Caco-2 (cell line): ENCODE data around the gene ASB1. TPM values are rescaled to one million over a fixed set of nuclear protein-coding genes. Genes with fewer than 3 reads are reported as not detected.

Source experiments
- BruUV-seq: library from RNA; stranded (reverse); fragments of 400-500 nt; replicated peaks from 2 replicates; lab custom pipeline; 2021; lab: Mats Ljungman, UMichigan
- CTCF ChIA-PET: fragments of 300-600 bp; sonication (Branson Sonifier 250); formaldehyde crosslinking; loops from one replicate; lab custom pipeline; 2022; ENCODE audit warnings: antibody characterized with exemption; lab: Charles Lee
- POLR2A ChIA-PET: fragments of 300-600 bp; sonication (Branson Sonifier 250); formaldehyde crosslinking; loops from one replicate; lab custom pipeline; 2022; ENCODE audit warnings: antibody characterized with exemption; lab: Charles Lee
- DNase-seq, 2 experiments: peaks; one replicate each; pipeline versions ENCODE4 v3.0.0 to v3.0.0-alpha.2; 2020 to 2022
- H3K27me3 ChIP-seq: replicated peaks from 2 replicates; pipeline ENCODE4 v1.6.0; 2011; ENCODE audit warnings: low read length; ENCODE audit not compliant: control insufficient read depth, insufficient read depth
- H3K36me3 ChIP-seq: 2 replicates; pipeline ENCODE4 v1.5.1; 2011; ENCODE audit warnings: low read length; ENCODE audit not compliant: control insufficient read depth, insufficient read depth
- H3K4me1 ChIP-seq: fragments of 250-450 bp; sonication (Bioruptor Pico); 2 replicates; pipeline ENCODE4 v1.5.1; 2020; ENCODE audit warnings: mild to moderate bottlenecking
- H3K4me3 ChIP-seq: 2 replicates; pipeline ENCODE4 v1.5.1; 2011; ENCODE audit warnings: low read depth, mild to moderate bottlenecking, control low read depth, low read length
- H3K9me3 ChIP-seq: fragments of 250-450 bp; sonication (Bioruptor Pico); 2 replicates; pipeline ENCODE4 v1.5.1; 2020; ENCODE audit warnings: mild to moderate bottlenecking, moderate library complexity
- H3K27ac Mint-ChIP-seq: one replicate; pipeline ENCODE4 v1.8.0; 2022; ENCODE audit warnings: mixed read lengths; ENCODE audit not compliant: unreplicated experiment
- H3K27me3 Mint-ChIP-seq: one replicate; pipeline ENCODE4 v1.8.0; 2022; ENCODE audit warnings: mixed read lengths; ENCODE audit not compliant: insufficient read depth, unreplicated experiment
- H3K36me3 Mint-ChIP-seq: one replicate; pipeline ENCODE4 v1.8.0; 2022; ENCODE audit warnings: mild to moderate bottlenecking, mixed read lengths; ENCODE audit not compliant: insufficient read depth, unreplicated experiment
- H3K4me1 Mint-ChIP-seq: one replicate; pipeline ENCODE4 v1.8.0; 2022; ENCODE audit warnings: low read depth, mixed read lengths; ENCODE audit not compliant: unreplicated experiment
- H3K4me3 Mint-ChIP-seq: one replicate; pipeline ENCODE4 v1.8.0; 2022; ENCODE audit warnings: mild to moderate bottlenecking, moderate library complexity, mixed read lengths; ENCODE audit not compliant: unreplicated experiment
- H3K9me3 Mint-ChIP-seq: one replicate; pipeline ENCODE4 v1.8.0; 2022; ENCODE audit warnings: mixed read lengths; ENCODE audit not compliant: unreplicated experiment
- intact Hi-C: fragments of 100-400 bp; cut with micrococcal nuclease; formaldehyde crosslinking; loops from one replicate; pipeline ENCODE4 v1.10.0; 2022; ENCODE audit not compliant: unreplicated experiment
- total RNA-seq: library from RNA; stranded (reverse); gene quantifications from 2 replicates; pipeline ENCODE4 v1.2.3, GENCODE V29; 2022
- TF ChIP-seq, protein P1 (sequence below), 2 experiments: fragments of 200-600 bp in 1 of 2; IDR thresholded peaks; 1 replicate in 1 of 2; 2 replicates in 1 of 2; pipeline versions ENCODE4 v1.5.1 to v1.8.0; 2011 to 2022; ENCODE audit warnings: antibody characterized with exemption in 1 of 2, control low read depth in 1 of 2, inconsistent platforms in 1 of 2, low read depth in 1 of 2, low read length in 1 of 2, mild to moderate bottlenecking in 1 of 2, moderate library complexity in 1 of 2; ENCODE audit not compliant: insufficient read depth in 1 of 2, severe bottlenecking in 1 of 2, unreplicated experiment in 1 of 2

The ASB1 gene
- total RNA-seq, 1 experiment from 2014 or later: 16.9 TPM

DNA sequence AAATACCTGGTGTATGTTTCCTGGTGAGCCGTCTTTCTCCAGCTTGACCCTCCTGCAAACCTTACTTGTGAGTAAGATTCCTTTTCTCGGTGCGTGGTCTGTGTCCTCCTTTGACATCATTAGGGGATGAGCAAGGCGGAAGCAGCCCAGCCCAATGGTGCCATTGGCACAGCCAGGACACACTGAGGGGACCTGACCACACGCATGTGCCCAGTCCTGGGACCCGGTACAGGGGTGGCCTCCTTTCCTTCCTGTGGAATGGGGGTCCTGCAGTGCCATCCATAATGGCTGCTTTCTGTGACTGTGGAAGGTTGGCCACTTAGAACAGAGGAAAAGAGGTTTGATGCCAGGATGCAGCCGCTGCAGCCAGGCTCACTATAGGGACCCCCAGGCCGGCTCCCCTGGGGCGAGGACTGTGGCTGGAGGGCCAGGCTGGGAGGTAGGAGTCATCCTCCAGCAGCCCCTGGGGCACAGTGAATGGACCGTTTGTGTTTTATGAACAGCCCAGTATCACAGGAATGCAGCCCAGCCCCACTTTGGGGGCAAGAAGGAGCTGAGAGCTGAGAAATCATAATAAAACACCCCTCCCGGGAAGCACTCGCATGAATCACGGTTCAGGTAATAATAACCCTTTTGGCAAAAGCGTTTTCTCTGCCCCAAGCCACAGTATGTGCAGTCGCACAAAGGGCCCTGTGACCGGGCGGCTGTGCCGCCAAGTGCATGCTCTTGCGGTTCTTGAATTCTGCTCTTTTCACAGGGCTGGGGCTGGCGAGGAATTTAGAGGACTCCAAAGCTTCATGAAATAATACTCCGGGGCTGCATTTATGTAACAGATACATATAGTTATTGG lies 73.2 kb downstream of the ASB1 start:
- BruUV-seq: no TSS peak
- DNase-seq: no peak
- Histone ChIP-seq H3K36me3 (no peaks in the 10 kb centered on the region), H3K27me3 (no peaks in the 10 kb centered on the region), H3K9me3 (no peaks in the 10 kb centered on the region), H3K4me3 (no peak overlapping the region), H3K4me1 (no peaks in the 10 kb centered on the region)
- ChIA-PET POLR2A (no interaction called here), CTCF (no interaction called here)
- no peaks in the 10 kb centered on the region for H3K9me3 Mint-ChIP-seq
- no peak overlapping the region for H3K4me3 Mint-ChIP-seq
- TF ChIP-seq, protein P1, sequence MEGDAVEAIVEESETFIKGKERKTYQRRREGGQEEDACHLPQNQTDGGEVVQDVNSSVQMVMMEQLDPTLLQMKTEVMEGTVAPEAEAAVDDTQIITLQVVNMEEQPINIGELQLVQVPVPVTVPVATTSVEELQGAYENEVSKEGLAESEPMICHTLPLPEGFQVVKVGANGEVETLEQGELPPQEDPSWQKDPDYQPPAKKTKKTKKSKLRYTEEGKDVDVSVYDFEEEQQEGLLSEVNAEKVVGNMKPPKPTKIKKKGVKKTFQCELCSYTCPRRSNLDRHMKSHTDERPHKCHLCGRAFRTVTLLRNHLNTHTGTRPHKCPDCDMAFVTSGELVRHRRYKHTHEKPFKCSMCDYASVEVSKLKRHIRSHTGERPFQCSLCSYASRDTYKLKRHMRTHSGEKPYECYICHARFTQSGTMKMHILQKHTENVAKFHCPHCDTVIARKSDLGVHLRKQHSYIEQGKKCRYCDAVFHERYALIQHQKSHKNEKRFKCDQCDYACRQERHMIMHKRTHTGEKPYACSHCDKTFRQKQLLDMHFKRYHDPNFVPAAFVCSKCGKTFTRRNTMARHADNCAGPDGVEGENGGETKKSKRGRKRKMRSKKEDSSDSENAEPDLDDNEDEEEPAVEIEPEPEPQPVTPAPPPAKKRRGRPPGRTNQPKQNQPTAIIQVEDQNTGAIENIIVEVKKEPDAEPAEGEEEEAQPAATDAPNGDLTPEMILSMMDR (IDR thresholded peaks at IDR 0.05; ENCODE audit: insufficient read depth in 1 of 2, low read depth in 1 of 2, low read length in 1 of 2, severe bottlenecking in 1 of 2, unreplicated experiment in 1 of 2): no peak
- no peaks in the 10 kb centered on the region for H3K4me1 Mint-ChIP-seq
- H3K27ac Mint-ChIP-seq: no peak overlapping the region
- H3K36me3 Mint-ChIP-seq: no peaks in the 10 kb centered on the region
- H3K27me3 Mint-ChIP-seq: no peaks in the 10 kb centered on the region
- intact Hi-C loops: no loop called here

DNA sequence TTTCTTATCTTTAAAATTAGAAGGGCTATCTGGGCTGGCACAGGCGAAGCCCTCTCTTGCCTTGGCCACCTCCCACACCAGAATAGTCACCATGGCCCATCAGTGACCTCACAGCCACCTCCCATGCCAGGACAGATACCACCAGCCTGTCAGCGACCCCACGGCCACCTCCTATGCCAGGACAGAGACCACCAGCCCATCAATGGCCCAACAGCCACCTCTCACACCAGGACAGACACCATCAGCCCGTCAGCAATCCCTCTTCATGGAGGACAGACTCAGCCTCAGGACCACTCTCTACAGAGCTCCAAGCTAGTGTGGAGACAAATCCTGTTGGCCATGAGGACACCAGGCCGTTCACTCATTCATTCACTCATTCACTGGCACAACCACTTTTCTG lies 74.6 kb downstream of the ASB1 start:
- POLR2A ChIA-PET: no interaction called here
- Histone ChIP-seq H3K4me3 (no peak overlapping the region), H3K4me1 (no peaks in the 10 kb centered on the region), H3K36me3 (no peaks in the 10 kb centered on the region), H3K27me3 (no peaks in the 10 kb centered on the region), H3K9me3 (no peaks in the 10 kb centered on the region)
- no peaks in the 10 kb centered on the region for H3K4me1 Mint-ChIP-seq
- no peaks in the 10 kb centered on the region for H3K9me3 Mint-ChIP-seq
- intact Hi-C loops: no loop called here
- H3K36me3 Mint-ChIP-seq: no peaks in the 10 kb centered on the region
- no peak overlapping the region for H3K27ac Mint-ChIP-seq
- no peaks in the 10 kb centered on the region for H3K27me3 Mint-ChIP-seq
- no peak overlapping the region for H3K4me3 Mint-ChIP-seq
- CTCF ChIA-PET: no interaction called here
- no TSS peak for BruUV-seq
- TF ChIP-seq, protein P1 (IDR thresholded peaks at IDR 0.05; ENCODE audit: insufficient read depth in 1 of 2, low read depth in 1 of 2, low read length in 1 of 2, severe bottlenecking in 1 of 2, unreplicated experiment in 1 of 2): no peak
- no peak for DNase-seq

Other genes starting within 250 kb of the ASB1 start
- gene ILKAP, start 223.2 kb upstream of the ASB1 start, total RNA-seq: 31.6 and 32.2 TPM in 2 replicates
- 21.2 and 22.1 TPM in 2 replicates for gene HES6, start 186.9 kb upstream of the ASB1 start, total RNA-seq
- gene PER2, start 138.3 kb upstream of the ASB1 start, total RNA-seq: 12.2 and 12.5 TPM in 2 replicates
- 7.1 and 7.4 TPM in 2 replicates for gene TRAF3IP1, start 106.4 kb upstream of the ASB1 start, total RNA-seq